H1 (cell line): ENCODE measurements around the gene POC1B. TPM values are rescaled to one million over a fixed set of nuclear protein-coding genes. Genes with fewer than 3 reads are reported as not detected.

Experiments used
- CREB1 ChIP-seq: IDR thresholded peaks from 2 replicates; pipeline ENCODE4 v1.6.1; 2012; ENCODE audit warnings: inconsistent platforms
- EGR1 ChIP-seq: IDR thresholded peaks from 2 replicates; pipeline ENCODE4 v1.6.1; 2011; ENCODE audit warnings: low read depth, low read length, borderline replicate concordance
- NANOG ChIP-seq: IDR thresholded peaks from 2 replicates; pipeline ENCODE4 v1.6.1; 2011; ENCODE audit warnings: low read length, low read depth, mild to moderate bottlenecking, inconsistent platforms; ENCODE audit not compliant: insufficient read depth, poor library complexity, severe bottlenecking
- RFX5 ChIP-seq: IDR thresholded peaks from 2 replicates; pipeline ENCODE4 v1.6.1; 2011; ENCODE audit warnings: low read depth, low read length, improper control_type of control experiment, borderline replicate concordance
- RNF2 ChIP-seq: fragments of 200-900, 300-1000 bp; sonication (generic); IDR thresholded peaks from 2 replicates; pipeline ENCODE4 v1.7.1; 2016; ENCODE audit warnings: borderline replicate concordance, low read depth, mild to moderate bottlenecking, antibody characterized with exemption, low read length; ENCODE audit not compliant: poor library complexity, severe bottlenecking; ENCODE audit errors: missing control alignments
- SIRT6 ChIP-seq: IDR thresholded peaks from one replicate; pipeline ENCODE4 v1.7.1; 2012; ENCODE audit warnings: low read length, inconsistent platforms
- SIX5 ChIP-seq: IDR thresholded peaks from 2 replicates; pipeline ENCODE4 v1.6.1; 2011; ENCODE audit warnings: mild to moderate bottlenecking, low read depth, low read length
- SP2 ChIP-seq: IDR thresholded peaks from 2 replicates; pipeline ENCODE4 v1.6.1; 2012; ENCODE audit warnings: mild to moderate bottlenecking, low read length, inconsistent platforms
- SUZ12 ChIP-seq: fragments of 200-600 bp; sonication (generic); IDR thresholded peaks from 2 replicates; pipeline ENCODE4 v1.6.1; 2012; ENCODE audit warnings: mild to moderate bottlenecking, inconsistent platforms, low read length, moderate library complexity, mixed read lengths
- polyA plus RNA-seq, 7 experiments: library from polyadenylated mRNA; depleted of rRNA in 3 of 7; stranded (reverse) in 5 of 7; unstranded in 2 of 7; fragments of >200 nt in 5 of 7; fragments of 200-250 nt in 2 of 7; gene quantifications; 1 replicate in 5 of 7; 2 replicates in 1 of 7; 4 replicates in 1 of 7; pipeline versions ENCODE4 v1.2.1 to v1.2.3, GENCODE V29; 2011 to 2013; ENCODE audit warnings: missing spikeins in 2 of 7, mixed read lengths in 2 of 7
- total RNA-seq: library from RNA; stranded (reverse); fragmentation: NEBNext Ultra II Directional; extraction: Animal tissue kit (Norgen Biotek cat#: 25700); gene quantifications from 2 replicates; pipeline ENCODE4 v1.2.1, GENCODE V29; 2021

Gene POC1B
- total and polyA plus RNA-seq, 2 of the 8 experiments (the other 6 are each of a cell fraction or from before 2014, with no cell fraction given): 7.5 to 16.3 TPM

DNA sequence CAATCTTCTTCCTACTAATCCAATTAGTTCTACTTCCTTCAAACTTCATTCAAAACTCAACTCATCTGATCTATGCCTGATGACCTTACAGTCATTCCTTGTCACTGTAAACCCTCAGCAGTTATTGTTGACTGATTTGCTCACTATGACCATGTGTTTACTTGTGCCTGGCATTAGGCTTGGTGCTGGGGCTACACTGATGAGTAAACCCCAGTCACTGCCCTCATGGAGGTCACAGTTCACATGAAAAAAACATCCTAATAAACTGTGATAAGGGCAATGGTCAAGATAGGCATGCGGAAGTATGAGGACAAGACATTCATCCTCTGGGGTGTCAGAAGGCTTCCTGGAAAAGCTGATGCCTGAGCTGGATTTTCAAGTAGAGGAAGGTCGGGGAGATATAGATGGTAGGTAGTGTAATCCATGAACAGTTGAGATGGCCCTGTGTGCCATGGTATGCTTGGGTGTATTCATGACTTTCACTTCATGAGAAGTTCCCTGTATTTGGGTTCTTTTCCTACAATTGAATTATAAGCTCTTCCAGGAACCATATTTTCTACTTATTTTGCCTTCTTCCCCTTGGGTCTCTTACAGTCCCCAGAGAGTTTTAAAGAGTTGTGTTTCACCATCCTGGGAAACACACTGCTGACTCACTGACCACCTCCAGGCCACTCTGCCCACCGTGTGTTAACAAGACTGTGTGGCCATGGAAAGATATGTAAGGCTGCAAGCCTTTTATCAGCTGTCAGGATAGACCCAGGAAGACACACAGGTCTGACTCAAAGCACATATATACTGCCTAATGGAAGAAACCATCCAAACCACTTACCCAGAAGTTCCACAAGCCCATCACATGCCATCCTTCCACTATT, 134.8 kb downstream of the POC1B start (continued):
- TF ChIP-seq SIRT6: no peak
- TF ChIP-seq CREB1: no peak
- TF ChIP-seq SIX5: no peak
- TF ChIP-seq NANOG: no peak
- no peak for TF ChIP-seq EGR1
- TF ChIP-seq SUZ12: no peak
- no peak for TF ChIP-seq RFX5
- no peak for TF ChIP-seq RNF2
- TF ChIP-seq SP2: no peak
- TF ChIP-seq, all 59 proteins: peak for 0
